A549 treated with Hydrocortisone at 1 μM for 4 hours (cell line): ENCODE data around the gene ZNF275. TPM values are rescaled to one million over a fixed set of nuclear protein-coding genes. Genes with fewer than 3 reads are reported as not detected.

Experiments used
- total RNA-seq: library from RNA; stranded (reverse); fragments of 200-300 nt; extraction: Qiagen RNA extraction; gene quantifications from 5 replicates; pipeline ENCODE4 v1.2.3, GENCODE V29; 2022

ZNF275 gene, protein sequence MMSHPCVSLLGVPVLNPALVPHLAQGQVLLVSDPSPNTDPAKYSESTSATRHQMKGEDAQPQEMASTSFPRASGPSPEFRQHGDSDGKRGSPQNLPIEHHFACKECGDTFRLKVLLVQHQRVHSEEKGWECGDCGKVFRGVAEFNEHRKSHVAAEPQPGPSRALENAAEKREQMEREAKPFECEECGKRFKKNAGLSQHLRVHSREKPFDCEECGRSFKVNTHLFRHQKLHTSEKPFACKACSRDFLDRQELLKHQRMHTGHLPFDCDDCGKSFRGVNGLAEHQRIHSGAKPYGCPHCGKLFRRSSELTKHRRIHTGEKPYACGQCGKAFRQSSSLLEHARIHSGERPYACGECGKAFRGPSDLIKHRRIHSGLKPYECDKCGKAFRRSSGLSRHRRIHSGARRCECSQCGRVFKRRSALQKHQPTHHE
- total RNA-seq = 4.6 to 6.6 TPM (median 5.8 TPM) in 5 replicates

DNA sequence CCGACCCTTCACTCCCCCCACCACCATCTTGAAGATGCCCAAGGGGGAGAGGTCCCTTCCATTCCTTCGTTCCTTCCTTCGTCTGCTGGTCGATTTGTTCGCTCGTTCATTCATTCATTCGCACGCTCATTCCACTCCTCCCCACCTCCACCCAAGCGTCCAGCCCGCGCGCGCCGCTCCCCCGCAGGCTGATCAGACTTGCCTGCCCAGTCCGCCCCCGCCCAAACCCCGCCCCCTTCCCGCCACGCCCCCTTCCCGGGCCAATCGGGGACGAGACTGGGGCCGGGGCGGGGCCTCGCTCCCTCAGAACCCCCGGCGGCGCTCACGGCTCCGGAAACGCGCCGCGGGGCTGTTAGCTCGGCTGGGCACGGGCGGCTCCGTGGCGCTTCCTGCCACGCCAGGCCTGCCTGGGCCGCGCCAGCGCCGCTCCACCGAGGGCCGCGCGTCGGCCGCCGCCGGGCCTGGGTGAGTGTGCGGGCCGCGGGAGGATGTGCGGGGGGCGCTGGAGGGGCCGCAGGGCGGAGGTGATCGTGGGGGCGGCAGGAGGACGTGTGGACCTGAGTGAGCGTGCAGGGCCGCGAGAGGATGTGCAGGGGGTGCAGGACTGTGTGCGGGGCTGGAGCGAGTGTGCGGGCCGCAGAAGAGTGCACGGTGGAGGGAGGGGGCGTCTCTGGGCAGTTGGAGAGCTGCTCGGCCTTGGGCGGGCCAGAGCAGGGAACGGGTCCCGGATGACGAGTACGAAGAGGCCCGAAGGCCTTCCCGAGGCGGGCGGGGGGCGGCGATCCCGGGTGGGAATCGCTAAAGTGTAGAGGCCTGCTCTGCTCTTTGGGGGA lies at the start of gene ZNF275:
Gene ZNF275 (plus strand): TSS at position 333 of the 833 bp plus-strand sequence. CDS start 2,527 bp downstream, outside the sequence.

GRCh38 chrX:153321381-153322124 lies 12.4 kb upstream of the ZNF275 start, which contains the start of gene PNMA6F:
TSS of gene PNMA6F (minus strand) at chrX:153321767. CDS start at chrX:153320674, 1,093 bp downstream.

DNA sequence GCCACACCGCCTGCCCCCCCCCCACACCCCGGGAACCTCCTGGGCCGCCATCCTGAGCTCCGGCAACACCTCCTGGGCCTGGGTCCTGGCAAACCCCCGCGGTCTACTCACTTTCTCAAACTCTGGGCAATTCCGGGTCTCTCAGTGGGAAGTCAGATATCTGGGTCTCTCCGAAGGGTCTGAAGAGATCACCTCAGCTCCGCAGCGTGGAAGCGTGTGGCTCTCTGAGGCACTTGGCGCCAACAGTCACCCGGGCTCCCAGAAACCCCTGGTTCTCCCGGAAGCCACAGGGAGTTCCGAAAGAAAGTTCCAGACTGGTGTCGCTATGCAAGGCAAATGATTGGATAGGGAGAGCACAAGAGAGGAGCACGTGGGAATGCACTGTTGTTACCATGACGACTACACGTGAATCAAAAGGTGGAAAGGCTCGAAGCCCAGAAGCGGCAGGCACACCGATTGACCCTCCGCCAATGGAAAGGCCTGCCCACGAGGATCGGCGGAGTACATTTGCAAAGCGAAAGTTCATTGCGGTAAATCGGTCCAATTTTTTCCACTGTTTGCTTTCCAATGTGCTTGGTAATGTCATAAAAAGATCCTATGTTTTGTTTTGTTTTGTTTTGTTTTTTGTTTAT lies 67.3 kb downstream of the ZNF275 start, which contains the start of gene PNMA6E:
Gene PNMA6E (minus strand): TSS at position 218 of the 632 bp plus-strand sequence. CDS start 2,501 bp downstream, outside the sequence.

Other genes with a start within 250 kb of the ZNF275 start
- 0.05 to 0.09 TPM (median 0.06 TPM) in 4 of 5 replicates, not detected in the other for gene MAGEA1, start 154.9 kb upstream of the ZNF275 start, total RNA-seq
- gene PNMA6F, start 12.4 kb upstream of the ZNF275 start, total RNA-seq = 0.02 TPM in 1 of 5 replicates, not detected in the others
- 0.03 TPM in 1 of 5 replicates, not detected in the others for gene PNMA6E, start 67.2 kb downstream of the ZNF275 start, total RNA-seq
- 0.52 to 0.62 TPM (median 0.56 TPM) in 5 replicates for gene ZFP92, start 77.3 kb downstream of the ZNF275 start, total RNA-seq
- gene TREX2, start 111.9 kb downstream of the ZNF275 start, total RNA-seq = 1.2 to 1.8 TPM (median 1.5 TPM) in 5 replicates
- 51.1 to 62.7 TPM (median 55.5 TPM) in 5 replicates for gene HAUS7, start 136.4 kb downstream of the ZNF275 start, total RNA-seq
- gene BGN, start 160.8 kb downstream of the ZNF275 start, total RNA-seq = not detected in 5 replicates
- 0.05 to 0.31 TPM (median 0.12 TPM) in 5 replicates for gene ATP2B3, start 183.5 kb downstream of the ZNF275 start, total RNA-seq